GM23338 (cell line): ENCODE data around the gene TLE1. TPM values are rescaled to one million over a fixed set of nuclear protein-coding genes. Genes with fewer than 3 reads are reported as not detected.

Source experiments
- ATAC-seq: fragments of 200-7000 bp; cut with Tn5 transposase; 3 replicates; pipeline ENCODE4 v1.9.1; 2020
- DNase-seq: peaks from one replicate; pipeline ENCODE4 v3.0.0-alpha.2; 2015; ENCODE audit warnings: low spot score
- H2AFZ ChIP-seq: fragments of 200-600 bp; sonication (generic); 2 replicates; pipeline ENCODE4 v1.8.0; 2016; ENCODE audit warnings: antibody characterized with exemption, mild to moderate bottlenecking, moderate library complexity
- H3F3A ChIP-seq: fragments of 200-600 bp; sonication (generic); replicated peaks from 2 replicates; pipeline ENCODE4 v1.8.0; 2017; ENCODE audit warnings: antibody characterized with exemption, mixed run types, low read depth
- H3K27ac ChIP-seq: fragments of 200-600 bp; sonication (generic); 2 replicates; pipeline ENCODE4 v1.6.1; 2016; ENCODE audit warnings: low read depth
- H3K27me3 ChIP-seq: fragments of 200-600 bp; sonication (generic); 2 replicates; pipeline ENCODE4 v1.8.0; 2016; ENCODE audit warnings: mild to moderate bottlenecking, mixed run types, moderate library complexity; ENCODE audit not compliant: insufficient read depth
- H3K36me3 ChIP-seq: fragments of 200-600 bp; sonication (generic); 2 replicates; pipeline ENCODE4 v1.8.0; 2016; ENCODE audit warnings: mild to moderate bottlenecking; ENCODE audit not compliant: insufficient read depth
- H3K4me1 ChIP-seq: fragments of 200-600 bp; sonication (generic); 2 replicates; pipeline ENCODE4 v1.8.0; 2016; ENCODE audit warnings: mild to moderate bottlenecking, moderate library complexity; ENCODE audit not compliant: insufficient read depth
- H3K4me2 ChIP-seq: fragments of 200-600 bp; sonication (generic); 2 replicates; pipeline ENCODE4 v1.7.1; 2017; ENCODE audit warnings: mixed run types
- H3K4me3 ChIP-seq: fragments of 200-600 bp; sonication (generic); 2 replicates; pipeline ENCODE4 v1.6.1; 2016; ENCODE audit warnings: mixed run types
- H3K79me2 ChIP-seq: fragments of 200-600 bp; sonication (generic); replicated peaks from 2 replicates; pipeline ENCODE4 v1.8.0; 2017; ENCODE audit warnings: mild to moderate bottlenecking; ENCODE audit not compliant: insufficient read depth
- H3K9me2 ChIP-seq: fragments of 200-600 bp; sonication (generic); 2 replicates; pipeline ENCODE4 v1.8.0; 2017; ENCODE audit not compliant: insufficient read depth
- H4K20me1 ChIP-seq: fragments of 200-600 bp; sonication (generic); replicated peaks from 2 replicates; pipeline ENCODE4 v1.8.0; 2017; ENCODE audit warnings: mild to moderate bottlenecking; ENCODE audit not compliant: insufficient read depth
- H3K27ac Mint-ChIP-seq: 2 replicates; pipeline ENCODE4 v1.8.0; 2020; ENCODE audit warnings: inconsistent platforms, mild to moderate bottlenecking, moderate library complexity, mixed read lengths
- H3K27me3 Mint-ChIP-seq: 3 replicates; pipeline ENCODE4 v1.8.0; 2022; ENCODE audit warnings: low read depth, mild to moderate bottlenecking, moderate library complexity, mixed read lengths, inconsistent platforms; ENCODE audit not compliant: insufficient read depth, poor library complexity
- H3K36me3 Mint-ChIP-seq: 3 replicates; pipeline ENCODE4 v1.8.0; 2021; ENCODE audit warnings: low read depth, mild to moderate bottlenecking, inconsistent platforms, moderate library complexity, mixed read lengths
- H3K4me1 Mint-ChIP-seq: 3 replicates; pipeline ENCODE4 v1.8.0; 2020; ENCODE audit warnings: mild to moderate bottlenecking, inconsistent platforms, mixed read lengths
- H3K4me3 Mint-ChIP-seq: 3 replicates; pipeline ENCODE4 v1.8.0; 2021; ENCODE audit warnings: moderate library complexity, mild to moderate bottlenecking, inconsistent platforms, mixed read lengths
- H3K9me3 Mint-ChIP-seq: 3 replicates; pipeline ENCODE4 v1.8.0; 2020; ENCODE audit warnings: moderate library complexity, mild to moderate bottlenecking, inconsistent platforms, mixed read lengths
- CTCF ChIP-seq, 2 experiments: fragments of 200-600 bp in 1 of 2; sonication (generic) in 1 of 2; conservative IDR thresholded peaks; 2 replicates each; pipeline versions ENCODE4 v1.5.1 to v1.6.1; 2016 to 2017; ENCODE audit warnings: antibody characterized with exemption in 2 of 2, low read depth in 2 of 2, mild to moderate bottlenecking in 2 of 2, moderate library complexity in 1 of 2
- NANOG ChIP-seq: IDR thresholded peaks from 2 replicates; pipeline ENCODE4 v1.6.1; 2016; ENCODE audit warnings: antibody characterized with exemption, borderline replicate concordance
- ZNF114 ChIP-seq: fragments of 250-450 bp; sonication (Bioruptor Pico); IDR thresholded peaks from 2 replicates; pipeline ENCODE4 v1.5.0; 2020; ENCODE audit warnings: mild to moderate bottlenecking, moderate library complexity
- polyA plus RNA-seq: library from polyadenylated mRNA; unstranded; fragments of >200 nt; fragmentation: Nextera tagmentation; extraction: Ambion mirVana; gene quantifications from 2 replicates; pipeline ENCODE4 v1.2.1, GENCODE V29; 2016
- total RNA-seq: library from RNA; depleted of rRNA; stranded (reverse); fragments of >200 nt; shearing (Covaris generic); gene quantifications from 2 replicates; pipeline ENCODE4 v1.2.3, GENCODE V29; 2014
- TF ChIP-seq, protein P1 (sequence below): fragments of 250-450 bp; sonication (Bioruptor Pico); IDR thresholded peaks from 2 replicates; pipeline ENCODE4 v1.5.0; 2020; ENCODE audit warnings: mild to moderate bottlenecking, moderate library complexity
- TF ChIP-seq, protein P2 (sequence below): IDR thresholded peaks from one replicate; pipeline ENCODE4 v1.6.1; 2018; ENCODE audit warnings: antibody characterized with exemption; ENCODE audit not compliant: unreplicated experiment

TLE1 gene
- total and polyA plus RNA-seq, 2 experiments from 2014 or later, result 58.1 to 132 TPM

GRCh38 chr9:81570083-81570482, 119.3 kb downstream of the TLE1 start (continued):
- no peak for TF ChIP-seq CTCF (conservative IDR thresholded peaks at IDR 0.05; ENCODE audit: low read depth in 2 of 2)
- TF ChIP-seq, protein P1, sequence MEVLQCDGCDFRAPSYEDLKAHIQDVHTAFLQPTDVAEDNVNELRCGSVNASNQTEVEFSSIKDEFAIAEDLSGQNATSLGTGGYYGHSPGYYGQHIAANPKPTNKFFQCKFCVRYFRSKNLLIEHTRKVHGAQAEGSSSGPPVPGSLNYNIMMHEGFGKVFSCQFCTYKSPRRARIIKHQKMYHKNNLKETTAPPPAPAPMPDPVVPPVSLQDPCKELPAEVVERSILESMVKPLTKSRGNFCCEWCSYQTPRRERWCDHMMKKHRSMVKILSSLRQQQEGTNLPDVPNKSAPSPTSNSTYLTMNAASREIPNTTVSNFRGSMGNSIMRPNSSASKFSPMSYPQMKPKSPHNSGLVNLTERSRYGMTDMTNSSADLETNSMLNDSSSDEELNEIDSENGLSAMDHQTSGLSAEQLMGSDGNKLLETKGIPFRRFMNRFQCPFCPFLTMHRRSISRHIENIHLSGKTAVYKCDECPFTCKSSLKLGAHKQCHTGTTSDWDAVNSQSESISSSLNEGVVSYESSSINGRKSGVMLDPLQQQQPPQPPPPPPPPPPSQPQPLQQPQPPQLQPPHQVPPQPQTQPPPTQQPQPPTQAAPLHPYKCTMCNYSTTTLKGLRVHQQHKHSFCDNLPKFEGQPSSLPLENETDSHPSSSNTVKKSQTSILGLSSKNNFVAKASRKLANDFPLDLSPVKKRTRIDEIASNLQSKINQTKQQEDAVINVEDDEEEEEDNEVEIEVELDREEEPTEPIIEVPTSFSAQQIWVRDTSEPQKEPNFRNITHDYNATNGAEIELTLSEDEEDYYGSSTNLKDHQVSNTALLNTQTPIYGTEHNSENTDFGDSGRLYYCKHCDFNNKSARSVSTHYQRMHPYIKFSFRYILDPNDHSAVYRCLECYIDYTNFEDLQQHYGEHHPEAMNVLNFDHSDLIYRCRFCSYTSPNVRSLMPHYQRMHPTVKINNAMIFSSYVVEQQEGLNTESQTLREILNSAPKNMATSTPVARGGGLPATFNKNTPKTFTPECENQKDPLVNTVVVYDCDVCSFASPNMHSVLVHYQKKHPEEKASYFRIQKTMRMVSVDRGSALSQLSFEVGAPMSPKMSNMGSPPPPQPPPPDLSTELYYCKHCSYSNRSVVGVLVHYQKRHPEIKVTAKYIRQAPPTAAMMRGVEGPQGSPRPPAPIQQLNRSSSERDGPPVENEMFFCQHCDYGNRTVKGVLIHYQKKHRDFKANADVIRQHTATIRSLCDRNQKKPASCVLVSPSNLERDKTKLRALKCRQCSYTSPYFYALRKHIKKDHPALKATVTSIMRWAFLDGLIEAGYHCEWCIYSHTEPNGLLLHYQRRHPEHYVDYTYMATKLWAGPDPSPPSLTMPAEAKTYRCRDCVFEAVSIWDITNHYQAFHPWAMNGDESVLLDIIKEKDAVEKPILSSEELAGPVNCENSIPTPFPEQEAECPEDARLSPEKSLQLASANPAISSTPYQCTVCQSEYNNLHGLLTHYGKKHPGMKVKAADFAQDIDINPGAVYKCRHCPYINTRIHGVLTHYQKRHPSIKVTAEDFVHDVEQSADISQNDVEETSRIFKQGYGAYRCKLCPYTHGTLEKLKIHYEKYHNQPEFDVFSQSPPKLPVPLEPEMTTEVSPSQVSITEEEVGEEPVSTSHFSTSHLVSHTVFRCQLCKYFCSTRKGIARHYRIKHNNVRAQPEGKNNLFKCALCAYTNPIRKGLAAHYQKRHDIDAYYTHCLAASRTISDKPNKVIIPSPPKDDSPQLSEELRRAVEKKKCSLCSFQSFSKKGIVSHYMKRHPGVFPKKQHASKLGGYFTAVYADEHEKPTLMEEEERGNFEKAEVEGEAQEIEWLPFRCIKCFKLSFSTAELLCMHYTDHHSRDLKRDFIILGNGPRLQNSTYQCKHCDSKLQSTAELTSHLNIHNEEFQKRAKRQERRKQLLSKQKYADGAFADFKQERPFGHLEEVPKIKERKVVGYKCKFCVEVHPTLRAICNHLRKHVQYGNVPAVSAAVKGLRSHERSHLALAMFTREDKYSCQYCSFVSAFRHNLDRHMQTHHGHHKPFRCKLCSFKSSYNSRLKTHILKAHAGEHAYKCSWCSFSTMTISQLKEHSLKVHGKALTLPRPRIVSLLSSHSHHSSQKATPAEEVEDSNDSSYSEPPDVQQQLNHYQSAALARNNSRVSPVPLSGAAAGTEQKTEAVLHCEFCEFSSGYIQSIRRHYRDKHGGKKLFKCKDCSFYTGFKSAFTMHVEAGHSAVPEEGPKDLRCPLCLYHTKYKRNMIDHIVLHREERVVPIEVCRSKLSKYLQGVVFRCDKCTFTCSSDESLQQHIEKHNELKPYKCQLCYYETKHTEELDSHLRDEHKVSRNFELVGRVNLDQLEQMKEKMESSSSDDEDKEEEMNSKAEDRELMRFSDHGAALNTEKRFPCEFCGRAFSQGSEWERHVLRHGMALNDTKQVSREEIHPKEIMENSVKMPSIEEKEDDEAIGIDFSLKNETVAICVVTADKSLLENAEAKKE (CRISPR knock-in tag), result no peak

DNA sequence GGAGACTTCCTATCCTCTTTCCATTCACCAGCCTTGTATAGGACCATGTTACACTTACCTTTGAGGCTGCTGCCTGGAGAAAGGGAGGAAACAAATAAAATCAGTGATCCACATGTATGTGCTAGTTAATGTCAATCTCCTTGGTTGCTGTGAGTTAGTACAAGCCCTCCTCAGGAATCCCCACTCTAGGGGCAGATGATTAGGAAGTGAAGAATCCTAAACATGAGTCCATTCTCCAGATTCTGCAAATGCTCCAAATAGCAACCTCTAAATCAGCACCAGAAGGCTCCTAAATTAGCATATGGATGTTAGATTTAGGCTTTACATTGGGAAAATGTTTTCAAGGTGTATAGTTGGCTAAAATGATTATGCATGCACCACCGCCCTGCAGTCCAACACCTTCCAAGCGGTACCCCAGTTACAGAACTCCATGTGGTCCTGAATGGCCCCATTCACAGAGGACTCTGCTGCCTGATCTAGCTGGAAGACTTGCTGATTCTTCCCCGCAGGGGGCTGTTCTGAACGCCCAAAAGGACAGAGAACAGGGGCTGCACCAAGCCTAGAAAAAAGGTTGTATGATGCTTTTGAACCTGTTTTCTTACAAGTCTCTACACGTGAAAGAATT, 123.2 kb downstream of the TLE1 start:
- Histone ChIP-seq H2AFZ (no peak overlapping the region), H3K36me3 (no peaks in the 10 kb centered on the region), H3K27me3 (no peaks in the 10 kb centered on the region), H3K9me2 (peaks cover 6% of the 10 kb centered on the region; the same call in 1 of the 2 replicates), H4K20me1 (no peaks in the 10 kb centered on the region), H3K4me2 (peak overlapping the region; percentile 38; the same call in 1 of the 2 replicates), H3K27ac (no peak overlapping the region), H3F3A (no peaks in the 10 kb centered on the region), H3K4me3 (no peak overlapping the region), H3K4me1 (peaks cover 9% of the 10 kb centered on the region; the same call in 1 of the 2 replicates), H3K79me2 (no peaks in the 10 kb centered on the region)
- Mint-ChIP-seq H3K27me3 (peaks cover 5% of the 10 kb centered on the region), H3K9me3 (no peaks in the 10 kb centered on the region; the same call in 2 of the 3 replicates), H3K36me3 (no peaks in the 10 kb centered on the region), H3K27ac (no peak overlapping the region), H3K4me3 (no peak overlapping the region), H3K4me1 (peaks cover 14% of the 10 kb centered on the region)
- TF ChIP-seq NANOG (no peak), ZNF114 (CRISPR knock-in tag) (no peak)
- TF ChIP-seq, protein P2, sequence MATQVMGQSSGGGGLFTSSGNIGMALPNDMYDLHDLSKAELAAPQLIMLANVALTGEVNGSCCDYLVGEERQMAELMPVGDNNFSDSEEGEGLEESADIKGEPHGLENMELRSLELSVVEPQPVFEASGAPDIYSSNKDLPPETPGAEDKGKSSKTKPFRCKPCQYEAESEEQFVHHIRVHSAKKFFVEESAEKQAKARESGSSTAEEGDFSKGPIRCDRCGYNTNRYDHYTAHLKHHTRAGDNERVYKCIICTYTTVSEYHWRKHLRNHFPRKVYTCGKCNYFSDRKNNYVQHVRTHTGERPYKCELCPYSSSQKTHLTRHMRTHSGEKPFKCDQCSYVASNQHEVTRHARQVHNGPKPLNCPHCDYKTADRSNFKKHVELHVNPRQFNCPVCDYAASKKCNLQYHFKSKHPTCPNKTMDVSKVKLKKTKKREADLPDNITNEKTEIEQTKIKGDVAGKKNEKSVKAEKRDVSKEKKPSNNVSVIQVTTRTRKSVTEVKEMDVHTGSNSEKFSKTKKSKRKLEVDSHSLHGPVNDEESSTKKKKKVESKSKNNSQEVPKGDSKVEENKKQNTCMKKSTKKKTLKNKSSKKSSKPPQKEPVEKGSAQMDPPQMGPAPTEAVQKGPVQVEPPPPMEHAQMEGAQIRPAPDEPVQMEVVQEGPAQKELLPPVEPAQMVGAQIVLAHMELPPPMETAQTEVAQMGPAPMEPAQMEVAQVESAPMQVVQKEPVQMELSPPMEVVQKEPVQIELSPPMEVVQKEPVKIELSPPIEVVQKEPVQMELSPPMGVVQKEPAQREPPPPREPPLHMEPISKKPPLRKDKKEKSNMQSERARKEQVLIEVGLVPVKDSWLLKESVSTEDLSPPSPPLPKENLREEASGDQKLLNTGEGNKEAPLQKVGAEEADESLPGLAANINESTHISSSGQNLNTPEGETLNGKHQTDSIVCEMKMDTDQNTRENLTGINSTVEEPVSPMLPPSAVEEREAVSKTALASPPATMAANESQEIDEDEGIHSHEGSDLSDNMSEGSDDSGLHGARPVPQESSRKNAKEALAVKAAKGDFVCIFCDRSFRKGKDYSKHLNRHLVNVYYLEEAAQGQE, result no peak
- DNase-seq (peak; percentile 31), ATAC-seq (peak; percentile 53)
